Measurements from ENCODE around the gene ZMIZ1.
A peak's percentile ranks its signal among the peaks of the same experiment; 100 is the strongest.
"Not testable (repeated sequence)": the region's sequence is repeated elsewhere in the genome, so short reads cannot be mapped to it uniquely, and the experiment has no call there.

ZMIZ1 gene

GRCh38 chr10:79335470-79336235 is 266.9 kb downstream of the ZMIZ1 start:
- Histone ChIP-seq H3K27ac (ENCODE audit: low read depth, low read length) (no peak overlapping the region), H3K27me3 (ENCODE audit: insufficient read depth, low read length) (no peaks in the 10 kb centered on the region), H3K79me2 (ENCODE audit: control insufficient read depth, insufficient read depth, low read length, poor library complexity) (no peaks in the 10 kb centered on the region), H3K9ac (ENCODE audit: low read length) (no peak overlapping the region), H2AFZ (ENCODE audit: insufficient read depth, low read length, poor library complexity) (no peak overlapping the region), H2BK12ac (ENCODE audit: low read length) (no peak overlapping the region), H2BK5ac (ENCODE audit: low read depth, low read length, poor library complexity) (no peak overlapping the region), H4K91ac (ENCODE audit: low read depth, low read length) (no peak overlapping the region), H3K4me1 (ENCODE audit: control insufficient read depth in 1 of 2, insufficient read depth in 2 of 2, low read length in 2 of 2) (peaks cover 1 to 3% of the 10 kb centered on the region in 2 experiments), H3K4me2 (ENCODE audit: low read length) (no peak overlapping the region), H3K36me3 (ENCODE audit: control insufficient read depth in 1 of 2, insufficient read depth in 2 of 2, low read length in 2 of 2) (no peaks in the 10 kb centered on the region), H3K14ac (ENCODE audit: low read length) (no peak overlapping the region), H4K12ac (ENCODE audit: low read depth, low read length) (no peak overlapping the region), H3K4me3 (ENCODE audit: low read depth, low read length) (no peak overlapping the region), H3K9me3 (ENCODE audit: insufficient read depth, low read depth, low read length) (peaks cover 5% of the 10 kb centered on the region), H4K8ac (ENCODE audit: low read depth, low read length) (no peak overlapping the region), H2BK120ac (ENCODE audit: insufficient read depth, low read length, poor library complexity) (no peak overlapping the region), H3K4ac (ENCODE audit: low read depth, low read length) (no peak overlapping the region), H2AK5ac (ENCODE audit: low read length) (no peak overlapping the region), H3K79me1 (ENCODE audit: low read length) (no peaks in the 10 kb centered on the region), H3K23ac (ENCODE audit: low read length) (no peak overlapping the region), H3K18ac (ENCODE audit: low read length) (no peak overlapping the region)
- no peak for DNase-seq
- WGBS (ENCODE audit: extremely low coverage, insufficient coverage, insufficient read length): no CpG with 5 or more reads among the region's 13 CpGs

- Histone ChIP-seq H4K91ac (ENCODE audit: low read depth, low read length) (no peak overlapping the region), H2BK5ac (ENCODE audit: low read depth, low read length, poor library complexity) (no peak overlapping the region), H2AFZ (ENCODE audit: insufficient read depth, low read length, poor library complexity) (no peak overlapping the region), H3K4me1 (ENCODE audit: control insufficient read depth in 1 of 2, insufficient read depth in 2 of 2, low read length in 2 of 2) (peaks cover 1 to 3% of the 10 kb centered on the region in 2 experiments), H4K8ac (ENCODE audit: low read depth, low read length) (no peak overlapping the region), H3K79me2 (ENCODE audit: control insufficient read depth, insufficient read depth, low read length, poor library complexity) (no peaks in the 10 kb centered on the region), H3K79me1 (ENCODE audit: low read length) (no peaks in the 10 kb centered on the region), H2AK5ac (ENCODE audit: low read length) (no peak overlapping the region), H3K36me3 (ENCODE audit: control insufficient read depth in 1 of 2, insufficient read depth in 2 of 2, low read length in 2 of 2) (no peaks in the 10 kb centered on the region), H3K23ac (ENCODE audit: low read length) (no peak overlapping the region), H3K4me2 (ENCODE audit: low read length) (no peak overlapping the region), H3K9me3 (ENCODE audit: insufficient read depth, low read depth, low read length) (peaks cover 1% of the 10 kb centered on the region), H2BK120ac (ENCODE audit: insufficient read depth, low read length, poor library complexity) (no peak overlapping the region), H3K9ac (ENCODE audit: low read length) (no peak overlapping the region), H3K27ac (ENCODE audit: low read depth, low read length) (no peak overlapping the region), H3K18ac (ENCODE audit: low read length) (no peak overlapping the region), H3K4me3 (ENCODE audit: low read depth, low read length) (no peak overlapping the region), H3K27me3 (ENCODE audit: insufficient read depth, low read length) (no peaks in the 10 kb centered on the region), H2BK12ac (ENCODE audit: low read length) (no peak overlapping the region), H3K14ac (ENCODE audit: low read length) (no peak overlapping the region), H4K12ac (ENCODE audit: low read depth, low read length) (no peak overlapping the region), H3K4ac (ENCODE audit: low read depth, low read length) (no peak overlapping the region)
- no CpG with 5 or more reads among the region's 3 CpGs for WGBS (ENCODE audit: extremely low coverage, insufficient coverage, insufficient read length)
- DNase-seq: no peak
Measured at GRCh38 chr10:79336276-79336675, 267.5 kb downstream of the ZMIZ1 start.

- Histone ChIP-seq H3K36me3 (ENCODE audit: control insufficient read depth in 1 of 2, insufficient read depth in 2 of 2, low read length in 2 of 2) (no peaks in the 10 kb centered on the region), H2BK12ac (ENCODE audit: low read length) (no peak overlapping the region), H3K4me3 (ENCODE audit: low read depth, low read length) (no peak overlapping the region), H4K8ac (ENCODE audit: low read depth, low read length) (no peak overlapping the region), H3K14ac (ENCODE audit: low read length) (no peak overlapping the region), H2AK5ac (ENCODE audit: low read length) (no peak overlapping the region), H3K79me2 (ENCODE audit: control insufficient read depth, insufficient read depth, low read length, poor library complexity) (no peaks in the 10 kb centered on the region), H3K27ac (ENCODE audit: low read depth, low read length) (no peak overlapping the region), H4K12ac (ENCODE audit: low read depth, low read length) (no peak overlapping the region), H4K91ac (ENCODE audit: low read depth, low read length) (no peak overlapping the region), H3K79me1 (ENCODE audit: low read length) (no peaks in the 10 kb centered on the region), H3K9me3 (ENCODE audit: insufficient read depth, low read depth, low read length) (no peaks in the 10 kb centered on the region), H3K18ac (ENCODE audit: low read length) (no peak overlapping the region), H3K9ac (ENCODE audit: low read length) (no peak overlapping the region), H3K4me2 (ENCODE audit: low read length) (no peak overlapping the region), H2BK5ac (ENCODE audit: low read depth, low read length, poor library complexity) (no peak overlapping the region), H3K4ac (ENCODE audit: low read depth, low read length) (no peak overlapping the region), H3K23ac (ENCODE audit: low read length) (no peak overlapping the region), H2BK120ac (ENCODE audit: insufficient read depth, low read length, poor library complexity) (no peak overlapping the region), H2AFZ (ENCODE audit: insufficient read depth, low read length, poor library complexity) (no peak overlapping the region), H3K27me3 (ENCODE audit: insufficient read depth, low read length) (no peaks in the 10 kb centered on the region), H3K4me1 (ENCODE audit: control insufficient read depth in 1 of 2, insufficient read depth in 2 of 2, low read length in 2 of 2) (peaks cover 1 to 3% of the 10 kb centered on the region in 2 experiments)
- no CpG with 5 or more reads among the region's 7 CpGs for WGBS (ENCODE audit: extremely low coverage, insufficient coverage, insufficient read length)
- no peak for DNase-seq
Measured at GRCh38 chr10:79336739-79337138, 268.0 kb downstream of the ZMIZ1 start.

DNA sequence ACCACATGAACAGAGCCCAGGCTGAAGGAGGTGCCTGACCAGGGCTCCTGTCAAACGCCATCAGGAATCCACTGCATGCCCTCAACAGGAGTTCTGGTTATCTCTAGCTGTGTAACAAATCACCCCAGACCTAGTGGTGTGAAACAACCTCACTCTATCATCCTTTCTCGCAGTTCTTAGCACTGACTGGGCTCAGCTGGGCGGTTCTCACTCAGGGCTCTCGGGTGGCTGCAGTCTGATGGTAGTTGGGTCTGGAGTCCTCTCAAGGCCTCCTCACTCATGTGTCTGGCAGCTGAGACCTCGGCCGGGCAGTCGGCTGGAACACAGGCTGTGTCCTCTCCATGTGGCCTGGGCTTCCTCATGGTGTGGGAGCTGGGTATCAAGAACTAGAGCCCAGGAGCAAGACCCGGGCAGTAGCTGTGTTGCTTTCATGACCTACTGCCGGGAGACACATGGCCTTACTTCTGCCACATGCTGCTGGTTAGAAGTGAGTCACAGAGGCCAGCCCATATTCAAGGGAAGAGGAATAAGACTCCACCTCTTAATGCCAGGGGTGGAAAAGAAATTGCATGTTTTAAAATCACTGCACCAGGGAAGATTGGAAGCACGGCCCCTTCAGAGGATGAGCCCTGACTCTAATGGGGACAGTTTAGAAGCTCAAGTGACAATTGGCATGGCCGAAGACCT is 269.2 kb downstream of the ZMIZ1 start:
- H3K4me1 ChIP-seq (ENCODE audit: control insufficient read depth in 1 of 2, insufficient read depth in 2 of 2, low read length in 2 of 2); H2BK120ac ChIP-seq (ENCODE audit: insufficient read depth, low read length, poor library complexity); H3K27ac ChIP-seq (ENCODE audit: low read depth, low read length); H3K9me3 ChIP-seq (ENCODE audit: insufficient read depth, low read depth, low read length); DNase-seq; H3K79me2 ChIP-seq (ENCODE audit: control insufficient read depth, insufficient read depth, low read length, poor library complexity); H3K18ac ChIP-seq (ENCODE audit: low read length); H4K8ac ChIP-seq (ENCODE audit: low read depth, low read length); H3K36me3 ChIP-seq (ENCODE audit: control insufficient read depth in 1 of 2, insufficient read depth in 2 of 2, low read length in 2 of 2); H3K4me2 ChIP-seq (ENCODE audit: low read length); H2AK5ac ChIP-seq (ENCODE audit: low read length); H3K4me3 ChIP-seq (ENCODE audit: low read depth, low read length); H3K79me1 ChIP-seq (ENCODE audit: low read length); H3K23ac ChIP-seq (ENCODE audit: low read length); H2BK5ac ChIP-seq (ENCODE audit: low read depth, low read length, poor library complexity); H4K91ac ChIP-seq (ENCODE audit: low read depth, low read length); H4K12ac ChIP-seq (ENCODE audit: low read depth, low read length); H3K4ac ChIP-seq (ENCODE audit: low read depth, low read length); H2BK12ac ChIP-seq (ENCODE audit: low read length); H3K27me3 ChIP-seq (ENCODE audit: insufficient read depth, low read length); H2AFZ ChIP-seq (ENCODE audit: insufficient read depth, low read length, poor library complexity); H3K14ac ChIP-seq (ENCODE audit: low read length): not testable (repeated sequence)
- WGBS (ENCODE audit: extremely low coverage, insufficient coverage, insufficient read length): no CpG with 5 or more reads among the region's 11 CpGs
- H3K9ac ChIP-seq (ENCODE audit: low read length): peak overlapping the region; percentile 15

Measured in trophoblast cell (in vitro differentiated cells and primary cell).